Osteoblast (primary cell): ENCODE results near the gene MEIOSIN. TPM values are rescaled to one million over a fixed set of nuclear protein-coding genes. Genes with fewer than 3 reads are reported as not detected.

Experiments
- DNase-seq: peaks from one replicate; pipeline ENCODE4 v3.0.0; 2011; ENCODE audit warnings: low spot score, mixed read lengths; ENCODE audit not compliant: insufficient read length; ENCODE audit errors: missing footprints
- H2AFZ ChIP-seq: 2 replicates; pipeline ENCODE4 v1.6.0; 2011; ENCODE audit warnings: mild to moderate bottlenecking, low read length
- H3K27ac ChIP-seq: 2 replicates; pipeline ENCODE4 v1.5.1; 2011; ENCODE audit warnings: mild to moderate bottlenecking, low read depth, low read length, moderate library complexity
- H3K27me3 ChIP-seq: 2 replicates; pipeline ENCODE4 v1.6.0; 2012; ENCODE audit warnings: mild to moderate bottlenecking, control low read depth, inconsistent platforms, low read length, moderate library complexity; ENCODE audit not compliant: insufficient read depth
- H3K36me3 ChIP-seq: 2 replicates; pipeline ENCODE4 v1.5.1; 2011; ENCODE audit warnings: mild to moderate bottlenecking, low read length, control low read depth, moderate library complexity; ENCODE audit not compliant: insufficient read depth
- H3K4me1 ChIP-seq: 2 replicates; pipeline ENCODE4 v1.5.1; 2011; ENCODE audit warnings: mild to moderate bottlenecking, low read length, control low read depth, moderate library complexity; ENCODE audit not compliant: insufficient read depth
- H3K4me2 ChIP-seq: 2 replicates; pipeline ENCODE4 v1.6.0; 2011; ENCODE audit warnings: mild to moderate bottlenecking, low read length; ENCODE audit not compliant: insufficient read depth
- H3K4me3 ChIP-seq: fragments of 200-600 bp; sonication (generic); 3 replicates; pipeline ENCODE4 v1.5.1; 2012; ENCODE audit warnings: mild to moderate bottlenecking, low read length, inconsistent platforms; ENCODE audit not compliant: insufficient read depth
- H3K79me2 ChIP-seq: 2 replicates; pipeline ENCODE4 v1.6.0; 2012; ENCODE audit warnings: mild to moderate bottlenecking, low read length, control low read depth, inconsistent platforms; ENCODE audit not compliant: insufficient read depth
- H3K9me3 ChIP-seq: 2 replicates; pipeline ENCODE4 v1.5.1; 2011; ENCODE audit warnings: low read depth, low read length, control low read depth
- H4K20me1 ChIP-seq: 2 replicates; pipeline ENCODE4 v1.6.0; 2012; ENCODE audit warnings: mild to moderate bottlenecking, low read length, control low read depth; ENCODE audit not compliant: insufficient read depth
- CTCF ChIP-seq: IDR thresholded peaks from 2 replicates; pipeline ENCODE4 v1.5.1; 2011; ENCODE audit warnings: mild to moderate bottlenecking, low read depth, low read length, moderate library complexity; ENCODE audit errors: extremely low read depth
- total RNA-seq: library from RNA; depleted of rRNA; stranded (reverse); fragments of >200 nt; gene quantifications from 2 replicates; pipeline ENCODE4 v1.2.3, GENCODE V29; 2012

MEIOSIN gene
- total RNA-seq, 1 donor: not detected

GRCh38 chr19:45768984-45769782 is 35.9 kb downstream of the MEIOSIN start, which contains the start of gene SIX5:
SIX5 (minus strand) TSS chr19:45769252; CDS start chr19:45768844, 408 bp downstream.
- peaks cover 23% of the 10 kb centered on the region for H3K4me1 ChIP-seq
- peak within 1 kb of the TSS; percentile 18 for H2AFZ ChIP-seq
- peak; percentile 100 for DNase-seq
- H3K4me2 ChIP-seq: peak within 1 kb of the TSS; percentile 96
- peaks cover 11% of the 10 kb centered on the region for H4K20me1 ChIP-seq
- no peak for TF ChIP-seq CTCF
- H3K27ac ChIP-seq: peak within 1 kb of the TSS; percentile 79
- H3K27me3 ChIP-seq: no peaks in the 10 kb centered on the region
- no peaks in the 10 kb centered on the region for H3K9me3 ChIP-seq
- peaks cover 26% of the 10 kb centered on the region for H3K36me3 ChIP-seq
- H3K4me3 ChIP-seq: peak within 1 kb of the TSS; percentile 76
- H3K79me2 ChIP-seq: peaks cover 8% of the 10 kb centered on the region

GRCh38 chr19:45769821-45770191 is 36.6 kb downstream of the MEIOSIN start:
- no peak for TF ChIP-seq CTCF
- Histone ChIP-seq H3K9me3 (no peaks in the 10 kb centered on the region), H3K4me2 (peak overlapping the region; percentile 87), H3K79me2 (peaks cover 8% of the 10 kb centered on the region), H2AFZ (no peak overlapping the region), H3K36me3 (peaks cover 31% of the 10 kb centered on the region), H3K27me3 (no peaks in the 10 kb centered on the region), H4K20me1 (peaks cover 11% of the 10 kb centered on the region), H3K4me1 (peaks cover 23% of the 10 kb centered on the region), H3K4me3 (peak overlapping the region; percentile 76), H3K27ac (peak overlapping the region; percentile 69)
- no peak for DNase-seq

- Histone ChIP-seq H3K79me2 (peaks cover 8% of the 10 kb centered on the region), H3K4me3 (peak overlapping the region; percentile 76), H4K20me1 (peaks cover 11% of the 10 kb centered on the region), H3K27me3 (no peaks in the 10 kb centered on the region), H3K36me3 (peaks cover 34% of the 10 kb centered on the region), H3K9me3 (no peaks in the 10 kb centered on the region), H3K4me1 (peaks cover 23% of the 10 kb centered on the region), H2AFZ (no peak overlapping the region), H3K27ac (peak overlapping the region; percentile 47), H3K4me2 (peak overlapping the region; percentile 87)
- DNase-seq: peak; percentile 100
- TF ChIP-seq CTCF: peak; percentile 77
Measured at GRCh38 chr19:45770192-45771101, 37.2 kb downstream of the MEIOSIN start.
